ENCODE results near the gene DTYMK.

The DTYMK gene

DNA sequence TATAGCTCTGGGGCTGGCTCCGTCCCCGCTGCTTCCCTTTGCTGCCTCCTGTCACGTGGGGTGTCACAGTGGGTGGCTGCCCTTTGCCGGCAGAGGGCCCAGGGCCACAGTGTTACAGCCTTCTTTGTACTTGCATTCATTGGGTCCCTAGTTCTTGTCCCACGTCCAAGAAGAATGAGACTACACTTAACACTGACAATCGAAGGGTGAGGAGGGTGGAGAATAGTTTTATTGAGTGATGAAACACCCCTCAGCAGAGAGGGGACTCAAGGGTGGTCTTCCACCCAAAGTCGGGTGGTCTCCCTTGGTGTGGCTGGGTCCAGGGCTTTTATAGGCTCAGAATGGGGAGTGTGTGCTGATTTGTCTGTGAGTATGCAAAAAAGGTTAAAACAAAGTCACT is 47.2 kb downstream of the DTYMK start:
- Mint-ChIP-seq H3K4me3 (peak overlapping the region in 1 of 2 donors; percentile 19), H3K9me3 (peaks cover 0 to 4% of the 10 kb centered on the region in 2 donors), H3K4me1 (peaks cover 36 to 75% of the 10 kb centered on the region in 2 donors), H3K36me3 (peaks cover 16 to 33% of the 10 kb centered on the region in 2 donors), H3K27ac (no peak overlapping the region), H3K27me3 (no peaks in the 10 kb centered on the region)
- ATAC-seq (replicated peaks), result no peak
- no peak for DNase-seq

DNA sequence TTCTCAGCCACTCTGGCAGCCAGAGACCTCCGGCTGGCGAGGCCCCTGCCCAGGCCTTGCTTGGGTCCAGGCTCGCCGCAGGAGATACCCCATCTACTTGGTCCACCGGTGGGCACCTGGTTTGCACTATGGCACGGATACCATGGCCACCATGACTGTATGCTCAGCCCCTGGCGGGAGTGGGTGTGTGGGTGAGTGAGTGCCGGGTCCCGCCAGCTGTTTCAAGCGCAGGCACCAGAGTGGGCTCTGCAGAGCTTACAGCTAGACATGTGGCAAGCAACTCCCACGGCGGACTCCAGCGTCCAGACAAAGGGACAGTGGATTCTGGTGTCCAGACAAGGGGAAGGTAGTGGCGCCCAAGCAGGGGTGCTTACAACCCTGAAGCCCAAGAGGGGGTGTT is 47.7 kb downstream of the DTYMK start:
- peaks cover 33 to 70% of the 10 kb centered on the region in 2 donors for H3K4me1 Mint-ChIP-seq
- peak overlapping the region; percentile 92 for H3K27ac Mint-ChIP-seq
- no peak for ATAC-seq (replicated peaks)
- DNase-seq, result no peak
- H3K36me3 Mint-ChIP-seq, result peaks cover 11 to 31% of the 10 kb centered on the region in 2 donors
- H3K9me3 Mint-ChIP-seq, result peaks cover 0 to 4% of the 10 kb centered on the region in 2 donors
- peak overlapping the region; percentile 95 to 96 for H3K4me3 Mint-ChIP-seq
- H3K27me3 Mint-ChIP-seq, result no peaks in the 10 kb centered on the region

DNA sequence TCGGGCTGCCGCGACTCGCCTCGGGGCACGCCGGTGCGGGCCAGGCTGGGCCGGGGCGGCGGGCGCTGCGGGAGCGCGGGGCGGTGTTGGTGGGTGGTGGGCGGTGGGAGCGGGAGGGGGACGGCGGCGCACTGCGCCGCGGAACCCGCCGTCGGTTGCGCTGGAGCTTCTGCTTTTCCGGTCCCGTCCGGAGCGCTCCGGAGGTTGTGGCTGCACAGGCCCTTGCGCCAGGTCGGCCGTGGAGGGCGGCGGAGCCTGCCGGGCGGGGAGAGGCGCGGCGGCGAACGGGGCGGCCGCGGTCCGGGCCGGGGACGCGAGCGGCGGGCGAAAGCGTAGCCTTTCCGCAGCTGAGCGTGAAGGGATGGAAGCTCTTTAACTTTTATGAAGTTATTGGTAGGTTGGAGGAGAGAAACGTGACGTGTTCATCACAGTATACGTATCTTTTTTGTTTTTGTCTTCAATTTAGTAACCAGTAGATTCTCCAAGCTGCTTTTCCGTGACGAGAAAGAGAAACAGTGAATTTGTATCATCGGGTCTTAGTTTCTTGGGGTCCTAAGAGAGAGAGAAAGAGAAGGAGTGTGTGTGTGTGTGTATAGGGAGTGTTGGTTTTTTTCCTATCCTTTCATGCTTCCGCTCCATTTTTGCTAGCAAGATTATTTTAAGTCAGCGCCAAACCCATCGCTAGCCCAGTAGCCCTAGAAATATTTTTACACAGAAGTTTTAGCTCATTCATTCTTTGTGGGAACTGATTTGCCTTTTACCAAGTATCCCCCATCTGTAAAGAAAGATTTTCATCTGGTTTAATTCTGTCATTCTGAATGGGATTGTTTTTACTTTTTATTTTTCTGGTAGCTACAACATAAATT is 48.6 kb downstream of the DTYMK start:
- Mint-ChIP-seq H3K27me3 (no peaks in the 10 kb centered on the region), H3K9me3 (peaks cover 0 to 4% of the 10 kb centered on the region in 2 donors), H3K36me3 (peaks cover 12 to 39% of the 10 kb centered on the region in 2 donors), H3K27ac (peak overlapping the region; percentile 98), H3K4me3 (peak overlapping the region; percentile 95 to 96), H3K4me1 (peaks cover 32 to 68% of the 10 kb centered on the region in 2 donors)
- ATAC-seq (replicated peaks) (peak; percentile 44 to 48), DNase-seq (no peak)

DNA sequence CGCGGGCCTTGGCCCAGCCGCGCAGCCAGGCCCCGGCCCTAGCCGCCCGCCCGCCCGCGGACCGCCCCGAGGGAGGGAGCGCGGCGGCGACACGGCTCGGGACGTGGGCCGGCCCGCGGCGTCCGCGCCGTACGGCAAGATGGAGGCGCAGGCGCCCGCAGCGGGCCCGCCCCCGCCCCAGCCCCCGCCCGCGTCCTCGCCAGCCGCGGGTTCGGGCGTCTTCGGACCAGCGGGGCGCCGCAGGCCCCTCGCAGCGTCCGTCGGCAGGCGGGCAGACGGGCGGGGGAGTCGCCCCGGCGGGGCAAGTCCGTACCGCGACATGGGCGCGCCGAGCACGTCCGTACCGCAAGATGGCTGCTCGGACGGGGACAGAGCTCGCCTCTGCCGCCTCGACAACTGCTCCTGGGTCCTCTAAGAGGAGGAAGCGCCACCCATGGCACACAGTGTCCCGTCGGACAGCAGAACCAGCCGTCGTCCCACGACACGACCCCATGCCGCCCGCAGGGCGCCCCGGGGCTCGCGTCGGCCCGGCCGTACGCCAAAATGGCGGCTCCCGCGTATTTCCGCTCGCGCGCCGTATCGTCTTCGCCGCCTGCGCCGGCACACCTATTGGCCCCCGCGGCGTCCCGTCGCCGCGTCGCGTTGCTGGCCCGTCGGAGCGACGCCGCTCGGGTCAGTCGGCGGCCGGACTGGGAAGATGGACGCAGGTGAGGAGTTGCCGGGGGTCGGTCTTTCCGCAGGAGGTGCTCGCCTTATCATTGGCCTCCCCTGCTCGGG is 49.4 kb downstream of the DTYMK start, which contains the start of the genes ATG4B and THAP4:
TSS of gene ATG4B (plus strand) at position 676 of the 777 bp plus-strand sequence. CDS start at position 698, 22 bp downstream.
TSS of gene THAP4 (minus strand) at position 141 of the 777 bp plus-strand sequence. CDS start 141 bp downstream, outside the sequence.
- Mint-ChIP-seq H3K27ac (peak within 1 kb of the TSS; percentile 98), H3K4me3 (peak within 1 kb of the TSS; percentile 95 to 96), H3K9me3 (peaks cover 0 to 4% of the 10 kb centered on the region in 2 donors), H3K4me1 (peaks cover 31 to 69% of the 10 kb centered on the region in 2 donors), H3K27me3 (no peaks in the 10 kb centered on the region), H3K36me3 (peaks cover 16 to 46% of the 10 kb centered on the region in 2 donors)
- DNase-seq (peak; percentile 71), ATAC-seq (replicated peaks) (peak; percentile 80 to 81)

DNA sequence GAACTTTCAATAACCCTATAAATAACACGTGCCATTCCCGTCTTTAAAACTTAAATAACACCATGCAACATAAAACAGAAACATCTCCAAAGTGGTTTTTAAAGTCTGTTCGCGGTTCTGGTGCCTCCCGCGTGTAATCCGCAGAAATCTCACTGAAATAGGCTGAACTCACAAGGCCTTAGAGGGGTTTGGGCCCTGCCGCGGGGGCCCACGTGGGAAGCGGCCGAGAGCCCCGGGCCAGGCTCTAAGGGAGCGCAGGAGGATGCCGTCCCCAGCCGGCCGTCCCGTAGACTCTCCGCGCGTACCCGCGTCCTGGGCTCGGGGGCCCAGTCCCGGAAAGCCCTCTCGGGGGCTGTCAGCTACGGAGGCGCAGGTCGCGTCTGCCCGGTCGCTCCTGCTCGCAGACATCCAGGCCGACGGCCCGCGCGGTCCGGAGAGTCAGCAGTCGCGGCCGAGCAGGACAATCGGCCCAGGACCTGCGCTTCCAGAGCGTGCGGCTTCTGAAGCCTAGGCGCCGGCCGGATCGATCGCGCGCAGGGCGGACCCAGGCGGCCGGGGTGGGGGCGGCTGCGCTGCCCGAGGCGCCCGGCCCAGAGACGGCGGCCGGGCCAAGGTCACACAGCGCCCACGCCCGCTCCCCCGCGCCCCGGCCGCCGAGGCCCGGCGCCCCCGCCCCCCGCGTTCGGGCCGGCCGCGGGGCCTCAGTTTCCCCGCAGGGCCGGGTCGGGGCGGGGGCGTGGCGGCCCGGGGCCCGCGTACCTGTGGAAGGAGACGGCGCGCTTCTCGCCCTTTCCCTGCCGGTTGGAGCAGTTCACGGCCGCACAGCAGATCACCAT is 50.2 kb downstream of the DTYMK start:
- DNase-seq (peak; percentile 20), ATAC-seq (replicated peaks) (peak; percentile 55 to 59)
- Mint-ChIP-seq H3K27me3 (no peaks in the 10 kb centered on the region), H3K27ac (peak overlapping the region; percentile 89), H3K36me3 (peaks cover 19 to 40% of the 10 kb centered on the region in 2 donors), H3K9me3 (peaks cover 0 to 4% of the 10 kb centered on the region in 2 donors), H3K4me1 (peaks cover 27 to 61% of the 10 kb centered on the region in 2 donors), H3K4me3 (peak overlapping the region; percentile 80 to 83)

DNA sequence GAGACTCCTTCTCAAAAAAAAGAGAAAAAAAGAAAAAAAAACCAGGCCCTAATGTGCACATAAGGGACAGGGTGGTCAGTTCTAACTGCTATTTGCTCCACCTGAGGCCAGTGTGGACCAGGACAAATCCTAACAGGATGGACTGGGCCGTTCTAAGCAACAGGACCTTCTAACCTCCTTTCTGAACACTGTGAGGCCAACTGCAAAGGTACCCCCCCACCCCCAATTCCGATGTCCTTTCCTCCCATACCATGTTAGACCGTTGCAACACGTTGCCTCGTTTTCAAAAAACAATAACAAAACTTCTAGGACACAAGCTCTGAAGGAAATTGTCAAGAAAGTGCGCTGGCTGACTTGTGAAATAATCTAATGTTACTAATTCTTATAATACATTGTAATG is 50.9 kb downstream of the DTYMK start:
- Mint-ChIP-seq H3K9me3 (peaks cover 0 to 4% of the 10 kb centered on the region in 2 donors), H3K27ac (peak overlapping the region; percentile 89), H3K36me3 (peaks cover 19 to 36% of the 10 kb centered on the region in 2 donors), H3K4me1 (peaks cover 22 to 55% of the 10 kb centered on the region in 2 donors), H3K27me3 (no peaks in the 10 kb centered on the region), H3K4me3 (peak overlapping the region; percentile 80 to 83)
- ATAC-seq (replicated peaks) (no peak), DNase-seq (no peak)

DNA sequence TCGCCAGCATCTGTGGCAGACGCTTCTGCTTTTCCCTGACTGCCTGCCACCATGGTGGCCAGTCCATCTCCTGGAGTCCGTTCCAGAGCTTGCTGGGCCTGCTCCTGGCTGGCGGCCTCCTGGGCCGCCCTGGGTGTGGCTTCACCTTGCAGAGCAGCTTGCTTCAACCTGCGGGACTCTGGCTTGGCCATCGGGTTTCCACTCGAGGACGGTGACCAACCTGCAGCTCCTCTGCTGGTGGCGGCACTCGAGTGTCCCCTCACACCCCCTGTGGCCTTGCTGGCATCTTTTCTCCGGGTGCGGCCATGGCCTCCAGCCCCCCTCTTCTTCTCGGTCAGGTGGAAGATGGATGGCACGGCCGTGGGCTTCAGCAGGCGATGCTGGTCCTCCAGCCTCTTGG is 53.1 kb downstream of the DTYMK start:
- H3K4me1 Mint-ChIP-seq, result peaks cover 12 to 43% of the 10 kb centered on the region in 2 donors
- H3K36me3 Mint-ChIP-seq, result peaks cover 11 to 26% of the 10 kb centered on the region in 2 donors
- no peak overlapping the region for H3K4me3 Mint-ChIP-seq
- no peaks in the 10 kb centered on the region for H3K9me3 Mint-ChIP-seq
- no peaks in the 10 kb centered on the region for H3K27me3 Mint-ChIP-seq
- no peak overlapping the region for H3K27ac Mint-ChIP-seq
- DNase-seq, result no peak
- no peak for ATAC-seq (replicated peaks)

DNA sequence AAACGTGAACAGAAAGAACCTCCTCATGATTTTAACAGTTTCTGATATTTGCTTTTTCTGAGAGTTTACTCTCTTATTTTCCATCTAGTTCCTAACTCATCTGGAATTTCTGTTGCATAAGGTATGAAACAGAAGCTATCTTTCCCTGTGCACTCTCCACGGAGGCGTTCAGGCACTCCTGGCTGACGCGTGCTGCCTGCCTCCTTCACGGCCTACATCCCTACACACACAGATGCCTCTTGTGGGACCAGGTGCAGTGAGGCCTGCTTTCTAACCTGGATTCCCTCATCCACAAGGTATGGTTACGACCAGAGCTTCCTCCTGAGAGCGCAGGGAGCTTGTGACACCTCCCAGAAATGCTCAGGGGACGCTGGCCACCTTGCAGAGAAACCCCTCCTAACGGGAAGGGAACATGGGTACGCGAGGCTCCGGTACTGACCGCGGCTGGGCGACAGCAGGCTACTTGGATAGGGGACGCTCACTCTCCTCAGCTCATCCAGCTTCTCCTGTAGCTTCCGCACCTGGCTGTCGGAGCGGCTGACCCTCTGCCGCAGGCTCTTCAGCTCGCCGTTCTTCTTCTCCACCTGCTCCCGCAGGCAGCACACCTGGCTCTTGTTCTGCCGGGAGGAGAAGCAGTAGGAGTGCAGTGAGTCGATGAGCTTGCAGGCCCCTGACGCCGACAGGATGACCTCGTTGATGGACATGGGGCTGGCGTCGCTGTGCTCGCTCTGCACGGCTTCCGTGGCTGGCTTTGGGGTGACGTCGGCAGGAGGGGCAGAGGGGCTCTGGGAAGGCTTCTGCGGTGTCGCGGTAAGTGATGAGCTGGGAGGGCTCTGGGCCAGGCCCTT is 53.9 kb downstream of the DTYMK start:
- Mint-ChIP-seq H3K27me3 (no peaks in the 10 kb centered on the region), H3K9me3 (no peaks in the 10 kb centered on the region), H3K27ac (no peak overlapping the region), H3K4me1 (peaks cover 13 to 44% of the 10 kb centered on the region in 2 donors), H3K4me3 (no peak overlapping the region), H3K36me3 (peaks cover 20 to 35% of the 10 kb centered on the region in 2 donors)
- ATAC-seq (replicated peaks) (no peak), DNase-seq (no peak)

DNA sequence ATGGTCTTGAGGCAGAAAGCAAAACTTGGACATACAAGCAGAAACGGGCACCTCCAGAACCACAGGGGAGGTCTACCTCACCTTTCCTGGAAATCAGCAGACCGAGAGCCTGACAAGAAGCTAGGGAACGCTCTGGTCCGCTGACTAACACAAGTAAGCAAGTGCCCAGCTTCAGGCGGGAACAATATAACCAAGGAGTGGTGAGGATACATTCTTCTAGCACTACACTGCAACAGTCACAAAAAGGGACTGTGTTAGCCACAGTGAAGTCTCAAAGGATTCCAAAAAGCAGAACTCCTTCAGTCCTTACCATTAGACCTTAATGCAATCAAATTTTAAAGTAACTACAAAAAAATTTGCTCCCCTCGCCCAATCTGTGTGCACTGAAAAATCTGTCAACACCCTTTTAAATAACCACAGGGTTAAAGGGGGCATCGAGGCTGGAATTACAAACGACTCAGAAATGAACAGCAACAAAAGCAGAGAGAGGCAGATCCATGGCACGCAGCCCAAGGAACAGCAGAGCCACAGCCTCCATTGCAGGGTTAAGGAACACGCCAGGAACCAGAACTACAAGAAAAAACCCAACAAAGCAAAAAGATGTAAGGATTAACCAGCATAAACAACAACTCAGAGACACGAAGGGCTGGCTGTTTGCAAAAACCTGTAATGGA is 56.7 kb downstream of the DTYMK start:
- H3K36me3 Mint-ChIP-seq, result peaks cover 23 to 44% of the 10 kb centered on the region in 2 donors
- peaks cover 11 to 30% of the 10 kb centered on the region in 2 donors for H3K4me1 Mint-ChIP-seq
- H3K27me3 Mint-ChIP-seq, result no peaks in the 10 kb centered on the region
- ATAC-seq (replicated peaks), result no peak
- no peak for DNase-seq
- peak overlapping the region; percentile 47 for H3K27ac Mint-ChIP-seq
- no peak overlapping the region for H3K4me3 Mint-ChIP-seq
- no peaks in the 10 kb centered on the region for H3K9me3 Mint-ChIP-seq

DNA sequence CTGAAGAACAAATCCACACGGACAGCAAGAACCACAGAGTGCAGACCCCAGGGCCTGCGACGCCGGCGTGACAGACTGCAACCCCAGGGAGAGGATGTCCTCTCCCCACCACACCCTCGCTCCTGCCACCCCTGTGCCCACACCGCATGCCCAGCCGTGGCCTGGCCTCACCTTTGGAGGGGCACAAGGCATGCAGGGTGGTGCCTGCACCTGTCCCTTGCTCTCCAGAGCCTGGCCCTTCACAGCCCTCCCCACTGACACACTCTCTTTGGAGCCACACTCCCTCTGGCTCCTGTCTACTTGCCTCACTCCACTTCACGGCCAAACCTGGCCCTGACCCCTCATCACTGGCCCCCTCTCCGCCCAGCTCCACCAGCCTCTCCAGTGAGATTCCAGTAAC is 58.9 kb downstream of the DTYMK start:
- H3K36me3 Mint-ChIP-seq, result peaks cover 18 to 30% of the 10 kb centered on the region in 2 donors
- DNase-seq (no peak), ATAC-seq (replicated peaks) (no peak)
- H3K4me1 Mint-ChIP-seq, result peaks cover 11 to 21% of the 10 kb centered on the region in 2 donors
- no peaks in the 10 kb centered on the region for H3K9me3 Mint-ChIP-seq
- H3K4me3 Mint-ChIP-seq, result no peak overlapping the region
- H3K27me3 Mint-ChIP-seq, result no peaks in the 10 kb centered on the region
- no peak overlapping the region for H3K27ac Mint-ChIP-seq

Measured in stimulated activated naive B cell treated with anti-CD40 and anti-IgM and Interleukin-4, amounts not matched to agents 10 μg/mL and 1 μg/mL and 100 μg/mL, for 72 hours (primary cell).